CD4-positive, alpha-beta T cell treated with Interleukin-15 for 1 hour (primary cell): ENCODE results near the gene DLGAP1.

ENCODE experiments used
- DNase-seq: peaks from one replicate; pipeline ENCODE4 v3.0.0-alpha.2; 2020

The DLGAP1 gene

DNA sequence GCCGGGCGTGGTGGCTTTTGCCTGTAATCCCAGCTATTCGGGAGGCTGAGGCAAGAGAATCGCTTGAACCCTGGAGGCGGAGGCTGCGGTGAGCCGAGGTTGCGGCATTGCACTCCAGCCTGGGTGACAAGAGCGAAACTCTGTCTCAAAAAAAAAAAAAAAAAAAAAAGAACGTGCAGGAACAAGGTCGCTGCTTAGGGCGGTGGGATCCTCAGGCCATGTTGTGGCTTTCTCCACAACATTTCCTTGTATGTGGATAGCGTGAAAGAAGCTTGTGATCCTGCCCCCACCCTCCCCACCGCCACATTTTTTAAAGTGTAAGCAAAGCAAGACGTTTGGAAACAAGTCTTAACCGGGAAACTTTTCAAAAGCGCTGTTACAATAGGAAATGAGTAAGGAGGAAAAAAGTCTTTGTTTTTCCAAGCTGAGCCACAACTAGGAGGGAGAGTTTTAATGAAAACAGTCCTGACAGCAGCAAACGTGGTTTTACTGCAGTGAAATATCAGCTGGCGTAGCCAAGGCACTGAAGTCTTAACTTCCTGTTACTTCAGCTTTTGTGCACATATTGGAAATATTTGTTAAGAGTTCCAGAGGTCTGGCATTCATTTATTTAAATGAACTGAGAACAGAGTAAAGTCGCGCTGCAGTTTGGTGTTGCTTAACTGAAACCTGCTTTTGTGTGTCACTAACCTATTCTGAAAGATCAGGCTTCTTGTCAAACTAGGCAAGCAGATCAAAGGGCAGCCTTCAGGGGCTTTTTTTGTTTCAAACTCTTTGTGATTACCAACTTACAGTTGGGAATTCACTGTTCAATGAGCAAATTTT, 1001.4 kb downstream of the DLGAP1 start:
- DNase-seq, result no peak

DNA sequence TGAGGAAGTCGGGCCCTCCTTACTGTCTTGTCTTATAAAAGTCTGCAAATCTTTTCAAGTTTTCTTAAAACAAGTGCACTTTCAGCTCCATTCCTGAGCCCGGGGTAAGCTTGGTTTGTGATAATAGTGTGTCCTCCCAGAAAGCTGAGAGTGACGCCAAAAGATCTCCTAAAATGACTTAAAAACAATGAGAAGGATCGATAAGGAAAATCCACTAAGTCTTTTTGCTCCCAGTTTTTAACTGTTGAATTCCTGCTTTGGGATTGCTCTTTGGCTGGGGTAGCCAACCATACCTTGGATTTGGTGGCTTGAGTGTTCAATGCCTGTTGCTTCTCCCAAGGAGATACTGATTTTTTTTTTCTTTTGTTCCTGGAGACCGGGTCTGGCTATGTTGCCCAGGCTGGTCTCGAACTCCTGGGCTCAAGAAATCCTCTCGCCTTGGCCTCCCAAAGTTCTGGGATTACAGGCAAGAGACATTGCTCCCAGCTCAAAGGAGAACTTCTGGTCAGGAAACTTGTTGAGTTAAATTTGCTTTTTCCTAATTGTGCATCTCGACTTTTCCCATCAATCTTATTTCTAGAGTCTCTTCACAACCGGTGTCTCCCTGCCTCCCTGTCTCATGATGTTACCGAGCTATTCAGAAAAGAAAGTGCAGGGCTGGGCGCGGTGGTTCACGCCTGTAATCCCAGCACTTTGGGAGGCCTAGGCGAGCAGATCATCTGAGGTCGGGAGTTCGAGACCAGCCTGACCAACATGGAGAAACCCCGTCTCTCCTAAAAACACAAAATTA, 1002.2 kb downstream of the DLGAP1 start:
- no peak for DNase-seq

DNA sequence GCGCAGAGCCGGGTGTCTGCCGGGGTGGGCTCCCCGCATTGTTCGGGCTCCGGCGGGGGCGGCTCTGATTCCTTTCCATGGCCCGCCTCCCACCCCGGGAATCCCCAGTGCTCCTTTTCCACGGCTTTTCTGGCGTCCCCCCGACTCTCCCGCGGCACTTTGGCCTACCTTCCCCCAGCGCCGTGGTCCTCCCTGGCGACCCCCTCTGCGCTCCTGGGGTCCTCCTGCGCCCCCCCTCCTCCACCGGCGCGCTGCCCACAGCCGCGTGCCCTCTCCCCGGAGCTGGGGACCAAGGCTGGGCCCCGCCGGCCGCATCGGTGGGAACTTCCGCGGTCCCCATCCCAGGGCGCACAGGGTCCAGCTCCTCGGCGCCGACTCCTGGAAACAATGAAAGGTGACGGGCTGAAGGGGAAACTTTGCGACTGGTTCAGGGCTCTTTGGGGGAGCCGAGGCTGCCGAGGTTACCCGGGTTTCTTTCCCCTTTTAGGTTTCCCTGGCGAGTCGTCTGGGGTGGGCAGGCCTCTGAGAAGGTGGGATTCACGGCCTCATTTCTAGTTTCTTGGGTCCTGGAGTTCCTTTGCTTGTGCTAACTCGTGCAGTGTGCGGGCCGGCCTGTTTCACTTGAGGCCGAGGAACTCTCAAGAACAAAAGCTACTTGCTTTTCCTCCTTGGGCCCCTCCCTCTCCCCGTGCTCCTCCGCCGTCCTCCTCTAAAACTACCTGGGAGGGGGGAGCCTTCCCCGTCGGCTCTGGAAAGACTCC, 1002.9 kb downstream of the DLGAP1 start:
- DNase-seq, result peak; percentile 30

DNA sequence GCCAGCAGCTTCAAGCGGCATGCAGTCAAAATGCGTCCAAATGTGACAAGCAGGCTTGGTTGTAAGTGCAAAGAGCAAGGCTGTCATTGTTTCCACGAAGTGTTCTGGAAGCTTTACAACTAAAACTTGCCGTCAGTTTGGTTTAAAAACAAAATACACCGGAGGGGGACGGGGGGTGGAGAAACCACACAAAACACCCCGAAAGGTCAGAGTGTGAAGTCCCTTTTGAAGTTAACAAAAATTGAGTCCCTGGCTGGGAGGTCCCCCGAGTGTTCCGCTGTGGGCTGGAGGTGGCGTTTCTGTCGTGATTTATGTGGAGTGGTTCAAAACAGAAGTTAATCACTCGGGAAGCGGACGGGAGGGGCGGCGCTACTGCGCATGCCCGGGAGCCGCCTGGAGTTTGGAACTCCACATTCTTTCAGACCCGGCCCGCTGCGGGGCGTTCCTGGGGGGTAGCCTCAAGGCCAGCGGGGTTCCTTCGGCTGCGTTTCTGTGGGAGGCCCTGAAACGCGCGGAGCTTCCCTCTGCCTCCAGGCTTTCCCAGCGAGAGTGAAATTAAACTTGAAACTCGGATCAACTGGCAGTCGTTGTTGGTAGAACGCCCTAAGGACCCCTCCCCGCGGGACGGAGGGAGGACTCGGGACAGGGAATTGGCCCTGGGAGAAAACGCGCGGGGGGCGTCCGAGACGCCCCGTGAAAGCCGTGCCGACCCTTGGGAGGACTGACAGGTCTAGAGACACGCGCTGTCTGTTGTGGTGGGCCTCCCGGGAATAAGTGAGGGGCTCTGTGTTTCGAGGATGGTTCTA, 1003.7 kb downstream of the DLGAP1 start:
- DNase-seq, result peak; percentile 86

DNA sequence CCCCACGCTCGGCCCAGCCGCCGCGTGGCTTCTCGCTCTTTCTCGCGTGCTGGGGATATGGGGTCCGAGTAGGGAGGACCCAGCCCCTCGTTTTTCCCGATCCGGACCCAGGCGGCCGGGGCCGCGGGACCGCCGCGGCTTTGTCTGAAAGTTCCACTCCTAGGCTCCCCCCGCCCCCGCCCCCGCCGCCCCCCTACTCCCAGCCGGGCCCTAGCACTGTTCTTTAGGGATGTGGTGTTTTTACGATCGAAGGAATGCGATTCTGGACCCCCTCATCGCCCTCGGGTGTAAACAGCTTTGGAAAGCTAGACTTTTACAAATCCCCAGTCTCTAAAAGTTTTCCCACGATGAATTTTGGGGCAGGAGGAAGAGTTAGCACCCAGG, 1004.3 kb downstream of the DLGAP1 start:
- DNase-seq, result no peak

DNA sequence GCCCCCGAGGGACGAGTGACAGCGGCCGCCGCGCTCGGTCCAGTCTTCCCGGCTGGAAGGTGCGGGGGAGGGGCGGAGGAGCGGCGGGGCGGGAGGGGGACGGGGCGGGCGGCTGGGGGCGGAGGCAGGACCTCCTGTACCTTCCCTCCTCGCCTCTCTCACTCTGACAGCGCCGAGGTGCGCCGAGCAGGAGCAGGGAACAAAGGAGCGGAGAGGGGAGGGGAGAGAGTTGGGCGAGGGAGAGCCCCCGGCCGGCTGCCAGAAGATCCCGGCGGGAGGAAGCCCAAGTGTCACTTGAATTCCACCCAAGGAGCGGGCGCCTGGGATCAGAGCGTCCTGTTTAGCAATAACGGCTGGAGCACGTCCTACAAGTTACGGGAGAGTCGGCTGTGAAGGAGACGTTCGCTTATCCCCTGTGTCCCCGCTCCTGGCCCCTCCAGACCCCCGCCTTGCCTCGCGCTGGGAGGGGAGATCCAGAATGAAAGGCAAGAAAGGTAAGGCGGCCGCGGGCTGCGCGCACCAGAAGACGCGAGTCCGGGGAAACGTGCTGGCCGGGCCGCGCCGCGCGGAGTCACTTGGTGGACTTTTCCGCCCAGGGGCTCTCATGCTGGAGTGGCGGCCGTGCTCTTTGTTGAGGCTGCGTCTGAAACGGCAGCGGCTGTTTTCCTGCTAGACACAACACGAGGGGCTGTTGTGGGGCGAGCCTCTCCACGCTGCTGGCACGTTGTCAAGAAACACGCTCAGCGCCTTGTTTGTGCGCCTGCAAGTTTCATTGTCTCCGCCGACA, 1004.9 kb downstream of the DLGAP1 start, which contains the start of gene TGIF1:
Gene TGIF1 (plus strand): TSS at position 161 of the 787 bp plus-strand sequence. CDS start 318 bp downstream, at position 479.
- DNase-seq, result peak; percentile 84

DNA sequence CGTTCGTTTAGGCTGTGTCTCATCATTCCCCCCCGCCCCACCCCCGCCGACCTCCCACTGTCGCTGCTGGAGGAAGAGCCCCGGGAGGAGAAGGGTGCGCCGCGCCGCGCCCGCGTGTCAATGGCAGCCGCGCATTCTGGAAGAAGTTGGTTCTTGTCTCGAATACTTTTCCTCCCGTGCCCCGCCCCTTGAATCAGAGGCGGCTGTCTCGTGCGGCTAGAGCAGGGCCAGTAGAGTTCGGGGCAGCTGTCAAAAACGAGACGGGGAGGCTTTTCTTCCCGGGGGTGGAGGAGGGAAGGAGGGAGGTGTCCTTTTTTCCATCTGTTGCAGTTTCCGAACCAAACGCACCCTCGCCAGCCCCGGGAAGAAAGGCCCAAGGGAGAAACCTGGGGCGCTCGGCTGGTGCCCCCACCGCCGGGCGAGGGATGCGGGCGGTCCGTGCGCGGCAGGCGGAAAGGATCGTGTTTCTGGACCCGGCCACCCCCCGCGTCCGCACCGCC, 1005.5 kb downstream of the DLGAP1 start:
- DNase-seq, result no peak

DNA sequence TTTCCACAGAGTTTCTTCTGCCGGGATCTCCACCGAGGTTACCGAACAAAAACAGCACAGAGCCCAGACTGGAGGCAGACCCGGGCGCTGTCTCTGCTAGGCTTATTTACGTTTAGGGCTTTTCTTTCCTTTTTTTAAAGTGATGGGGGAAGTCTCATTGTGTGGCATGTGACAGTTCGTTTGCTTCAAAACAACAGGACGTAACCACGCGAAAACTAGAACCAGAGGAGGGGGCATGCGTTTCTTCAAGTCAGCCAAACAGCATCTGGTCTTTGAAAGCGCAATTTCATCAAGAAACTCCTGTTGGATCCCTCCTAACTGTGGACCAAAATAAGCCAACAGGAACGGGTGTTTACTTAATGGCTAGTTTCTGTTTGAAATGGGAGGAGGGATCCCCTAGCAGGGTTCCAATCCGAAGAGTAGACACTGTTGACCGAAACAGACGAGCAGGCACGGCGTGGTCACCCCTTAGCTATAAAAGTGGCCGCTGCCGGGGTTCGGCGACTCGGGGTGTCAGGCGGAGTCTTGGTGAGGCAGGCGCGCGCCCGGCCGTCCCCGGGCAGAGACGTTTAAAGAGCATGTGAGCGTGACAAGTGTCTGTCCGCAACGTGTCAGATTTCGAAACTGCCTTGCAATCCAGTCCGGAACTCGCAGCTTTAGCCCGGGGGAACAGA, 1006.1 kb downstream of the DLGAP1 start:
- peak; percentile 93 for DNase-seq

DNA sequence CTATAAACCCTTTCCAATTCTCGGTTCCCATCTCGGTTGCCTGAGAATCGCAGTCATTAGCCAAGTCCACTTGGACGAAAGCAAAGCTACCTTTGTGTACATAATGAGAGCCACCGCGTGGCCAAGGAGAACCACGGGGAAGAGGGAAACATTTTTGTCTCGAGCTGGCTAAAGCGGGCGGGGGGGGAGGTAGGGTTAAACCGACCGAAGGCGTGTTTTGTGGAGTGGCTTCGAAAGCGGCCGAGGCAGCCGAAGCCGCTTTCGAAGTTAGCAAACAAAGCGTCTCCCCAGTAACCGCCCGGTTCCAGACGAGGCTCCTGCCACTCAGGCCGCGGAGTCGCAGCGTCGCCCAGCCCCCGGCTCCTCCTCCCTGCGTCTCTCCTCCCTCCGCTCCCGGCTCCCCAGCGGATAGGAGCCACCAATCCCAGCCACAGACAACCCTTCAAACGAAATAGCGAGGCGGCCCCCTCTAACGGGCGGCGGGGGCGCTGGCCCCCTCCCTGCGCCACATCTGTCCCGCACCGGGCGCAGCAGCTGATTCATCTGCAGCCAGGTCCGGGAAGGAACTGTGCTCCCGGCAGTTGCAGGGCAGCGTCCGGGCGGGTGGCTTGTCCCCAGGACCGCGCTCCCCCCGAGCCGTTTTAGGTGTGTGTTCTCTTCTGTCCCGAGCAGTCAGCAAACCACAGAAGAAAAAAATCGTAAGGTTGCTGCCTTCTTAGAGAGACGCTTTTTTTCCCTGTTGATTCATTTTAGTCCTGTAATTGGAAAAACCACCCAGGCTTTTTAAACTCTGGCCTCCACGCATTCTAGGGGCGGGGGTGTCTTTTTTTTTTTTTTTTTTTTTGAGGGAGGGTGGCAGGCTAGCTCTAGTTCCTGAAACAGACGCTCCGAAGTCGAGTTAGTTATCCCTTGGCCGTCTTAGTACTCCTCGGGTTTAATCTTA, 1006.9 kb downstream of the DLGAP1 start:
- DNase-seq, result peak; percentile 95

DNA sequence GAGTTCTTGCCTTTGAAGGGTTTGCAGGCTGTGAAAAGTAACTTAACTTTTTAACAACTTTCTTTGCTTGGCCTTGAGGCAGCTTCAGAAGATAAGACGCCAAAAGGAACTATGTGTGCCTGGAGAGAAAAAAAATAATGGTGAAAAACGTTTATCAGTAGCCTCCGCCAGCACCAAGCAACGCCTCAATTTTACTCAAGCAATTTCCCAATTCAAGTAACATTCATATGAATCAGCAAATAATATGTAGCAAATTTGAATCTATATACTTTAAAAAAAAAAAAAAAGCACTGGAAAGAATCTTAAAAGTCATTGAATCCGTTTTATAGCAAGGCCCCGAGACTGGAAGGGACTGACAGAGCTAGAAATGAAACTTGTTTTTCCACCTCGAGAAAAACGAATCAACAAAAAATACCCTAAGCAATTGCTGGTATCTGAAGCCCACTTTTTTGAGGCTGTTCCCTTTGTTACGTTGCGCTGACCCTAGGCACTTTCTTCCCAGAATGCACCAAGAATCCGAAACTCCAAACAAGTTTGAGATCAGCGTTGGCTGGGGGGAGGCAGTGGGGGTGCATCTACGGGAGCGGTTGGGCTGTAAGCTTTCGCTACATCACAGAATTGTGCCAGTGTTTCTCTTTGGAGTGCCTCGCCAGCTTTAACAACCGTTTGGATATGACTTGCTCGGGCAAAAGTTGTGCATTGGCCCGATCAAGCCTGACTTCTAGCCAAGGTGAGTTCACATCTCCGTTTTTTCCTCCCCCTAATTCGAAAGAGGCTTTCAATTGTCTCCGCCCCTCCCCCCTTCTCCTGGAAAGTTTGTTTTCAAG, 1007.8 kb downstream of the DLGAP1 start:
- DNase-seq, result no peak
